OCI-LY7 (cell line): ENCODE results near the gene AQP12B. TPM values are rescaled to one million over a fixed set of nuclear protein-coding genes. Genes with fewer than 3 reads are reported as not detected.

ENCODE experiments used
- BruUV-seq: library from RNA; stranded (reverse); fragments of 400-500 nt; replicated peaks from 2 replicates; lab custom pipeline; 2021; lab: Mats Ljungman, UMichigan
- CTCF ChIA-PET: fragments of 300-600 bp; sonication (Branson Sonifier 250); formaldehyde crosslinking; loops from one replicate; lab custom pipeline; 2022; ENCODE audit warnings: antibody characterized with exemption; ENCODE audit not compliant: unreplicated experiment; lab: Charles Lee
- POLR2A ChIA-PET: fragments of 300-600 bp; sonication (Branson Sonifier 250); formaldehyde crosslinking; loops from one replicate; lab custom pipeline; 2022; ENCODE audit warnings: antibody characterized with exemption; lab: Charles Lee
- DNase-seq: peaks from one replicate; pipeline ENCODE4 v3.0.0-alpha.2; 2015; ENCODE audit warnings: low spot score
- H2AFZ ChIP-seq: fragments of 200-600 bp; sonication (generic), shearing (Covaris generic); 2 replicates; pipeline ENCODE4 v1.6.1; 2014; ENCODE audit warnings: mild to moderate bottlenecking, antibody characterized with exemption, low read length, moderate library complexity
- H3K27ac ChIP-seq: fragments of 200-600 bp; sonication (generic); 2 replicates; pipeline ENCODE4 v1.5.1; 2014; ENCODE audit warnings: mixed run types, low read depth, mild to moderate bottlenecking, moderate library complexity, low read length, inconsistent platforms; ENCODE audit not compliant: poor library complexity, severe bottlenecking
- H3K36me3 ChIP-seq: fragments of 200-600 bp; sonication (generic); 2 replicates; pipeline ENCODE4 v1.6.1; 2014; ENCODE audit warnings: mild to moderate bottlenecking, antibody characterized with exemption, low read length, moderate library complexity, mixed read lengths; ENCODE audit not compliant: insufficient read depth
- H3K4me1 ChIP-seq: fragments of 200-600 bp; sonication (generic); 2 replicates; pipeline ENCODE4 v1.5.1; 2014; ENCODE audit warnings: mild to moderate bottlenecking, low read length; ENCODE audit not compliant: insufficient read depth, poor library complexity, severe bottlenecking
- H3K4me2 ChIP-seq: fragments of 200-600 bp; sonication (generic); 2 replicates; pipeline ENCODE4 v1.6.1; 2014; ENCODE audit warnings: mild to moderate bottlenecking, low read length
- H3K4me3 ChIP-seq: fragments of 200-600 bp; sonication (generic); 2 replicates; pipeline ENCODE4 v1.5.1; 2014; ENCODE audit warnings: mild to moderate bottlenecking, low read depth, low read length; ENCODE audit not compliant: poor library complexity, severe bottlenecking
- H3K79me2 ChIP-seq: fragments of 200-600 bp; sonication (generic); 2 replicates; pipeline ENCODE4 v1.6.1; 2016; ENCODE audit warnings: low read depth, mild to moderate bottlenecking, low read length, moderate library complexity, mixed read lengths; ENCODE audit not compliant: insufficient read depth
- H3K9me2 ChIP-seq: fragments of 200-600 bp; sonication (generic); 2 replicates; pipeline ENCODE4 v1.6.1; 2016; ENCODE audit warnings: mild to moderate bottlenecking, low read length, mixed read lengths; ENCODE audit not compliant: insufficient read depth
- H3K9me3 ChIP-seq: fragments of 200-600 bp; sonication (generic); 2 replicates; pipeline ENCODE4 v1.6.1; 2014; ENCODE audit warnings: mild to moderate bottlenecking, mixed run types, low read length, mixed read lengths
- H4K20me1 ChIP-seq: fragments of 200-600 bp; sonication (generic); 2 replicates; pipeline ENCODE4 v1.6.1; 2014; ENCODE audit warnings: mild to moderate bottlenecking, antibody characterized with exemption, low read length, moderate library complexity, mixed read lengths; ENCODE audit not compliant: insufficient read depth
- CTCF ChIP-seq: fragments of 200-600 bp; sonication (generic); conservative IDR thresholded peaks from 2 replicates; pipeline ENCODE4 v1.5.1; 2014; ENCODE audit warnings: mild to moderate bottlenecking, antibody characterized with exemption, low read length, moderate library complexity, mixed read lengths
- EZH2phosphoT487 ChIP-seq: fragments of 200-600 bp; sonication (generic); IDR thresholded peaks from 2 replicates; pipeline ENCODE4 v1.6.1; 2018; ENCODE audit warnings: low read depth, borderline replicate concordance, mild to moderate bottlenecking, mixed run types, antibody characterized with exemption, low read length, moderate library complexity, mixed read lengths
- intact Hi-C: fragments of 100-400 bp; cut with micrococcal nuclease; formaldehyde crosslinking; loops from one replicate; pipeline ENCODE4 v1.10.0; 2022; ENCODE audit not compliant: unreplicated experiment
- total RNA-seq, 2 experiments: library from RNA; depleted of rRNA in 1 of 2; stranded (reverse); fragments of >200 nt in 1 of 2; shearing (Covaris generic) in 1 of 2; gene quantifications; 2 replicates each; pipeline ENCODE4 v1.2.3, GENCODE V29; 2014 to 2022

AQP12B gene
- total RNA-seq, 2 experiments from 2014 or later: not detected

- Histone ChIP-seq H3K4me2 (no peak overlapping the region), H3K4me3 (no peak overlapping the region), H2AFZ (no peak overlapping the region), H3K4me1 (no peaks in the 10 kb centered on the region), H4K20me1 (no peaks in the 10 kb centered on the region), H3K9me3 (no peaks in the 10 kb centered on the region), H3K9me2 (no peaks in the 10 kb centered on the region), H3K36me3 (no peaks in the 10 kb centered on the region), H3K79me2 (no peaks in the 10 kb centered on the region), H3K27ac (no peak overlapping the region)
- DNase-seq: no peak
- no TSS peak for BruUV-seq
- intact Hi-C loops: no loop called here
- ChIA-PET CTCF (no interaction called here), POLR2A (no interaction called here)
- TF ChIP-seq CTCF (no peak), EZH2phosphoT487 (no peak)
Measured at GRCh38 chr2:240707821-240708220, 25.1 kb upstream of the AQP12B start.

- H3K4me1 ChIP-seq: no peaks in the 10 kb centered on the region
- no peak overlapping the region for H3K4me2 ChIP-seq
- TF ChIP-seq CTCF (no peak), EZH2phosphoT487 (no peak)
- H3K4me3 ChIP-seq: no peak overlapping the region
- no peaks in the 10 kb centered on the region for H3K9me3 ChIP-seq
- no peaks in the 10 kb centered on the region for H4K20me1 ChIP-seq
- H3K27ac ChIP-seq: no peak overlapping the region
- no peaks in the 10 kb centered on the region for H3K36me3 ChIP-seq
- intact Hi-C loops: no loop called here
- ChIA-PET POLR2A (no interaction called here), CTCF (no interaction called here)
- BruUV-seq: no TSS peak
- no peaks in the 10 kb centered on the region for H3K9me2 ChIP-seq
- H3K79me2 ChIP-seq: no peaks in the 10 kb centered on the region
- DNase-seq: no peak
- no peak overlapping the region for H2AFZ ChIP-seq
Measured at GRCh38 chr2:240707043-240707756, 24.5 kb upstream of the AQP12B start.

GRCh38 chr2:240705204-240705791 lies 22.6 kb upstream of the AQP12B start:
- Histone ChIP-seq H3K36me3 (no peaks in the 10 kb centered on the region), H3K4me3 (no peak overlapping the region), H3K9me2 (no peaks in the 10 kb centered on the region), H4K20me1 (no peaks in the 10 kb centered on the region), H3K27ac (no peak overlapping the region), H3K4me1 (no peaks in the 10 kb centered on the region), H3K9me3 (no peaks in the 10 kb centered on the region), H2AFZ (no peak overlapping the region), H3K4me2 (no peak overlapping the region), H3K79me2 (no peaks in the 10 kb centered on the region)
- no peak for TF ChIP-seq EZH2phosphoT487
- TF ChIP-seq CTCF: no peak
- intact Hi-C loops: no loop called here
- no TSS peak for BruUV-seq
- ChIA-PET CTCF (no interaction called here), POLR2A (no interaction called here)
- no peak for DNase-seq
